Esophagus muscularis mucosa (tissue), 4 donors: Measurements from ENCODE around the gene CCDC149. TPM values are rescaled to one million over a fixed set of nuclear protein-coding genes. Genes with fewer than 3 reads are reported as not detected.

ENCODE experiments used
- DNase-seq: peaks from one replicate; pipeline ENCODE4 v3.0.0-alpha.2; 2017; ENCODE audit errors: extremely low spot score
- H3K27ac ChIP-seq, 4 donors: fragments of 200-600 bp; sonication (generic); replicated peaks in 1 of 4; 1 replicate in 3 of 4; 2 replicates in 1 of 4; pipeline ENCODE4 v1.5.1; 2016 to 2019; ENCODE audit warnings: mild to moderate bottlenecking in 1 of 4
- H3K27me3 ChIP-seq, 4 donors: fragments of 200-600 bp; sonication (generic); one replicate each; pipeline versions ENCODE4 v1.5.1 to v1.6.0; 2016 to 2019
- H3K36me3 ChIP-seq, 4 donors: fragments of 200-600 bp; sonication (generic); one replicate each; pipeline ENCODE4 v1.5.1; 2016 to 2019
- H3K4me1 ChIP-seq, 4 donors: fragments of 200-600 bp; sonication (generic); one replicate each; pipeline ENCODE4 v1.5.1; 2016 to 2019
- H3K4me3 ChIP-seq, 4 donors: fragments of 200-600 bp; sonication (generic); 1 replicate in 2 of 4; 2 replicates in 2 of 4; pipeline ENCODE4 v1.5.1; 2016 to 2019; ENCODE audit warnings: mild to moderate bottlenecking in 4 of 4, moderate library complexity in 1 of 4
- H3K9me3 ChIP-seq, 4 donors: fragments of 200-600 bp; sonication (generic); 1 replicate in 3 of 4; 2 replicates in 1 of 4; pipeline ENCODE4 v1.5.1; 2016 to 2019
- EP300 ChIP-seq: sonication (generic); formaldehyde crosslinking; IDR thresholded peaks from one replicate; pipeline ENCODE4 v1.6.1; 2017; ENCODE audit warnings: antibody characterized with exemption
- POLR2A ChIP-seq: fragments of 450-650 bp; IDR thresholded peaks from one replicate; pipeline ENCODE4 v1.6.1; 2017; ENCODE audit warnings: antibody characterized with exemption, moderate library complexity, mild to moderate bottlenecking, low read depth
- POLR2AphosphoS5 ChIP-seq, 2 donors: sonication (generic); formaldehyde crosslinking; IDR thresholded peaks; one replicate each; pipeline ENCODE4 v1.6.1; 2017; ENCODE audit warnings: antibody characterized with exemption in 2 of 2
- WGBS: methylation state at CpG from one replicate; pipeline ENCODE4 v1.1.5; 2018; 5-methylcytosine and 5-hydroxymethylcytosine counted together
- intact Hi-C: fragments of 100-400 bp; cut with DNase I; formaldehyde crosslinking; loops from one replicate; pipeline ENCODE4 v1.15.1; 2023
- total RNA-seq, 4 donors: library from RNA; depleted of rRNA; stranded (reverse); fragments of >200 nt; gene quantifications; one replicate each; pipeline versions ENCODE4 v1.1.0 to v1.2.1, GENCODE V29; 2016
- TF ChIP-seq, protein P1 (sequence below), 3 experiments: fragments of 200-600 bp in 2 of 3; fragments of 450-650 bp in 1 of 3; sonication (generic) in 2 of 3; IDR thresholded peaks; one replicate each; pipeline ENCODE4 v1.5.1; 2017 to 2019; ENCODE audit warnings: antibody characterized with exemption in 3 of 3, mild to moderate bottlenecking in 2 of 3, moderate library complexity in 1 of 3

CCDC149 gene
- total RNA-seq, 4 donors from 2014 or later, result 21.0 to 37.9 (median 34.0) TPM

DNA sequence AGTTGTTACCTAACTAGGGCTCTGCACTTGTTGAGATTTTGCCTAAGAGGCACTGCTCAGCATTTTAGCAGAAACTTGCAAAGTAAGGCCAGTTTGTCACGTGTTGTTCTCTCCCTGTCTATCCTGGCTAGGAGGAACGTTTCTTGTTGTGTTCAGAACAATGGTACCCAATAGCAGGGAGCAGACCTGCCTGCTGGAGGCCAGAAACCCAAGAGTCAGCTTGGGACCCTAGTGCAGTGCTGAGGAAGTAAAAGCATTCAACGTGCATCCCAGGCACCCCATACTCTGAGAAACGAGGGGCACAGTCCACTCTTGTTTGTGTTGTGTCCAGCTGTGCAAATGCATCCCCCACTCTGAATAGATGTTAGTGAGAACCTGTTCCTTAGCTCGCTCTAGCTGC lies 75.1 kb downstream of the CCDC149 start:
- WGBS, result 76% methylated on average over 5 of the region's 5 CpGs
- H3K27me3 ChIP-seq, result no peaks in the 10 kb centered on the region
- H3K9me3 ChIP-seq, result no peaks in the 10 kb centered on the region
- peaks cover 0 to 57% (median 50%) of the 10 kb centered on the region in 4 donors for H3K4me1 ChIP-seq
- H3K27ac ChIP-seq, result peak overlapping the region in 2 of 4 donors; percentile 15 to 51
- no peak overlapping the region for H3K4me3 ChIP-seq
- TF ChIP-seq, protein P1, sequence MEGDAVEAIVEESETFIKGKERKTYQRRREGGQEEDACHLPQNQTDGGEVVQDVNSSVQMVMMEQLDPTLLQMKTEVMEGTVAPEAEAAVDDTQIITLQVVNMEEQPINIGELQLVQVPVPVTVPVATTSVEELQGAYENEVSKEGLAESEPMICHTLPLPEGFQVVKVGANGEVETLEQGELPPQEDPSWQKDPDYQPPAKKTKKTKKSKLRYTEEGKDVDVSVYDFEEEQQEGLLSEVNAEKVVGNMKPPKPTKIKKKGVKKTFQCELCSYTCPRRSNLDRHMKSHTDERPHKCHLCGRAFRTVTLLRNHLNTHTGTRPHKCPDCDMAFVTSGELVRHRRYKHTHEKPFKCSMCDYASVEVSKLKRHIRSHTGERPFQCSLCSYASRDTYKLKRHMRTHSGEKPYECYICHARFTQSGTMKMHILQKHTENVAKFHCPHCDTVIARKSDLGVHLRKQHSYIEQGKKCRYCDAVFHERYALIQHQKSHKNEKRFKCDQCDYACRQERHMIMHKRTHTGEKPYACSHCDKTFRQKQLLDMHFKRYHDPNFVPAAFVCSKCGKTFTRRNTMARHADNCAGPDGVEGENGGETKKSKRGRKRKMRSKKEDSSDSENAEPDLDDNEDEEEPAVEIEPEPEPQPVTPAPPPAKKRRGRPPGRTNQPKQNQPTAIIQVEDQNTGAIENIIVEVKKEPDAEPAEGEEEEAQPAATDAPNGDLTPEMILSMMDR (IDR thresholded peaks at IDR 0.05), result no peak
- TF ChIP-seq POLR2A (no peak), POLR2AphosphoS5 (IDR thresholded peaks at IDR 0.05) (no peak), EP300 (no peak)
- intact Hi-C loops, result no loop called here
- H3K36me3 ChIP-seq, result peaks cover 17 to 44% (median 35%) of the 10 kb centered on the region in 4 donors
- no peak for DNase-seq

DNA sequence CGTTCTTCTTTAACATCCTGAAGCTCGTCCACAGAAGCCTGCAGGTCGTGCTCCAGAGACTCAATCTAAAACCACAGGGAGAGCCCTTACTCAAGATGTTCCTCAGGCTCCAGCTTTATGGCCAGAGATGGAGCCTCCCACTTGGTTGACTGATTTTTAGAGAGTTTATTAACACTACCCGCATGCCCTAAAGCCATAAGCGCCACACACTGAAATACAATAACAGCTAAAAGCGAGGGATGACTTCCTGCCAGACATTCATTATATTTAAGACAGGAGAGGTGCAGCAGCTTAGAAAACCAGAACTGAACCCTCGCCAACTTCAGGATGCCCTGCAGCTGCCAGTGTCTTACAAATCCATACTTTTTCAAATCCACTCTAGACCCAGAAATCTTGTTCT lies 75.5 kb downstream of the CCDC149 start:
- no peaks in the 10 kb centered on the region for H3K9me3 ChIP-seq
- TF ChIP-seq POLR2A, result no peak
- TF ChIP-seq, protein P1 (IDR thresholded peaks at IDR 0.05), result no peak
- TF ChIP-seq POLR2AphosphoS5 (IDR thresholded peaks at IDR 0.05), result no peak
- TF ChIP-seq EP300, result no peak
- peak overlapping the region in 3 of 4 donors; percentile 15 to 51 (median 46) for H3K27ac ChIP-seq
- H3K4me1 ChIP-seq, result peaks cover 0 to 52% (median 46%) of the 10 kb centered on the region in 4 donors
- WGBS, result 84% methylated on average over 7 of the region's 7 CpGs
- intact Hi-C loops, result no loop called here
- H3K27me3 ChIP-seq, result no peaks in the 10 kb centered on the region
- no peak overlapping the region for H3K4me3 ChIP-seq
- peaks cover 17 to 49% (median 37%) of the 10 kb centered on the region in 4 donors for H3K36me3 ChIP-seq
- DNase-seq, result no peak

DNA sequence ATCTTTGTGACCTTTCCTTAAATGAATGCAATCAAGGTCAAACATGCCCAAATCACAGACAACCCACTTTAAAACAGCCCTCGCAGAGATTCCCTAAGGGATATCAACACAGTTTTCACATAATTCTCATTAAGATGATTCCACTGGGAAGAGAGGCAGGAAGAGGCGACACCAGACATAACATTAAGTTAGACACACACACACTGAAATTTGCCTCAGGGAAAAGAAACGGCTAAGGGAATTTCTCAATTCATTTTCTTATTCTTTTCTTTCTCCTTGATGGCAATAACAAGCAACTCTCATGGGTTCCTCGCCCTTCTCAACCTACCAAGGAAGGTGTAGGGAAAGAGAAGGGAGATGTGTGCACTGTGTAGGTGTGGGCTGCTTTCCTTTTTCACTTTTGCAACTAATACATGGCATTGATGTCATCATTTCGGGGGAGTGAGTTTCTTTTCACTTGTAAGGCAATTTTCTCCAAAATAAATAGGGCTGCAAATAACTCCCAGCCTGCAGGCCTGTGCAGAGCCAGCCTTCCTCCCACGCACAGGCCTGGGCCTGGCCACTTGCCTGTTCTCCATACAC lies 76.1 kb downstream of the CCDC149 start:
- 75% methylated on average over 6 of the region's 6 CpGs for WGBS
- Histone ChIP-seq H3K36me3 (peaks cover 17 to 54% (median 39%) of the 10 kb centered on the region in 4 donors), H3K9me3 (no peaks in the 10 kb centered on the region), H3K4me3 (no peak overlapping the region), H3K27ac (peak overlapping the region in 3 of 4 donors; percentile 15 to 51 (median 46)), H3K4me1 (peaks cover 0 to 46% (median 40%) of the 10 kb centered on the region in 4 donors), H3K27me3 (no peaks in the 10 kb centered on the region)
- TF ChIP-seq, protein P1 (IDR thresholded peaks at IDR 0.05), result no peak
- no peak for TF ChIP-seq POLR2A
- TF ChIP-seq EP300, result no peak
- TF ChIP-seq POLR2AphosphoS5 (IDR thresholded peaks at IDR 0.05), result no peak
- DNase-seq, result no peak
- intact Hi-C loops, result no loop called here

DNA sequence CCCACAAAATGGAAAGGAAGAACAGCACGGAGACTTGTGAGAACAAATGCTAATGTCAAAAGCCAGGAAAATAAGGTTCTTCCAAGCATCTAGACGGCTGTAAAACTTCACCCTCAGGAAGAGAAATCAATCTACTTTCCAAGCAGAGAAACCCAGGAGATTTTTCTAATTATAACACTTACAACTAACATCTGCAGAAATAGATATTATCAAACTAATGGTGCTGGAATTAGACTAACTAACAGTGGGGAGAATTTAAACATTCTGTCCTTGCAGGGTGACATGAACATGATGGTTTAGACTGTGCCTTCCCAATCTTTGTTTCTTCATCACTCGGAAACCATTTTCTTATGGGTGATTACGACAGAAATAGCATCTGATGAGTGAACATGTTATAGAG lies 77.1 kb downstream of the CCDC149 start:
- peaks cover 25 to 63% (median 48%) of the 10 kb centered on the region in 4 donors for H3K36me3 ChIP-seq
- H3K9me3 ChIP-seq, result no peaks in the 10 kb centered on the region
- no peak overlapping the region for H3K4me3 ChIP-seq
- 53% methylated on average over 4 of the region's 4 CpGs for WGBS
- TF ChIP-seq, protein P1 (IDR thresholded peaks at IDR 0.05), result no peak
- intact Hi-C loops, result no loop called here
- H3K4me1 ChIP-seq, result peaks cover 0 to 37% (median 29%) of the 10 kb centered on the region in 4 donors
- H3K27me3 ChIP-seq, result no peaks in the 10 kb centered on the region
- H3K27ac ChIP-seq, result peak overlapping the region in 1 of 4 donors; percentile 46
- no peak for DNase-seq

DNA sequence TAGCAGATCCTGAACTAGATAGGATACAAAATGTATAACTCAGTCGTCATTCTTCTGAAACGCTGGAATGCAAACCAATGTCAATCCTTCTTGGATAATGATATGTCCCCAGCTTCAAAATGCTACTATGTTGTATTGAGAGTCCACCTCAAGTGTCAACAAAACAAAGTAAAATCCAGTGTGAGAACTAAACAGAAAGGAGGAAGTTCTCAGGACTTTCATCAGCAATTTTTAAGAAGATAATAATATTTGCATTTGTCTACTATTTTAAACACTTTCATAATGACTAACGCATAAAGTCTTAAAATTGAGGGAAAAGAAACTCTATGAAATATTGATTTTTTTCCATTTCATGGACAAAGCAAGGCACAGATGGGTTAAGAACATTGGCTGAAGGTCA lies 81.2 kb downstream of the CCDC149 start:
- WGBS, result 93% methylated on average over 3 of the region's 3 CpGs
- Histone ChIP-seq H3K9me3 (no peaks in the 10 kb centered on the region), H3K36me3 (peaks cover 27 to 84% (median 62%) of the 10 kb centered on the region in 4 donors), H3K27me3 (no peaks in the 10 kb centered on the region), H3K4me3 (no peak overlapping the region), H3K27ac (no peak overlapping the region), H3K4me1 (peaks cover 0 to 15% (median 12%) of the 10 kb centered on the region in 4 donors)
- TF ChIP-seq, protein P1 (IDR thresholded peaks at IDR 0.05), result no peak
- TF ChIP-seq POLR2A (no peak), POLR2AphosphoS5 (IDR thresholded peaks at IDR 0.05) (no peak), EP300 (no peak)
- DNase-seq, result no peak
- intact Hi-C loops, result no loop called here
